NK-92 treated with Interleukin-12 subunit alpha and Interleukin-12 subunit beta, amount 100 ng/mL, for 24 hours (cell line): Measurements from ENCODE around the gene CYTH3.

Experiments
- DNase-seq: peaks from one replicate; lab custom pipeline; 2025; lab: John Stamatoyannopoulos, UW

Gene CYTH3

DNA sequence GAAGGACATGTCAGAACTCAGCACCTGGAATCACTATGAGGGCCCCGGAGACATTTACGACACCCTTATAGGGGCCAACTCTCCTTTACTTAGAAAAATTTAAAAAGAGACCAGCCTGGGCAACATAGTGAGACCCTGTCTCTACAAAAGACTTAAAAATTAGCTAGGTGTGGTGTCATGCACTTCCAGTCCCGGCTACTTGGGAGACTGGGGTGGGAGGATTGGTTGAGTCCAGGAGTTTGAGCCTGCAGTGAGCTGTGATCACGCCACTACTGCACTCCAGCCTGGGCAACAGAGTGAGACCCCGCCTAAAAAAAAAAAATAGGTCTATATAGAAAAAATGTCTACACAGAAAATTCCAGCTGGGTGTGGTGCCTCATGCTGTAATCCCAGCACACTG, 7.5 kb upstream of the CYTH3 start:
- DNase-seq = no peak

DNA sequence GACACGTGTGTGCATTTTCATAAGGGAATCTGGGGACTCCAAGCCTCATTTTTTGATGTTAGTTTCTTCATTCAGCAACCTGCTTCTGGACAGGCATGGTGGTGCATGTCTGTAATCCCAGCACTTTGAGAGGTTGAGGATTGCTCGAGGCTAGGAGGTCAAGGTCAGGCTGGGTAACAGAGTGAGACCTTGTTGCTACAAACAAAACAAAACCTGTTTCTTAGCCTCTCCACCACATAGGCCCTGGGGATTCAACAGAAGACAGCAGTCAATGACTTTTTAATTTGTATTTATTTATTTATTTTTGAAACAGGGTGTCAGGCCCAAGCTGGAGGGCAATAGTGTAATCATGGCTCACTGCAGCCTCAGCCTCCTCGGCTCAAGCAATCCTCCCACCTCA, 6.9 kb upstream of the CYTH3 start:
- no peak for DNase-seq

DNA sequence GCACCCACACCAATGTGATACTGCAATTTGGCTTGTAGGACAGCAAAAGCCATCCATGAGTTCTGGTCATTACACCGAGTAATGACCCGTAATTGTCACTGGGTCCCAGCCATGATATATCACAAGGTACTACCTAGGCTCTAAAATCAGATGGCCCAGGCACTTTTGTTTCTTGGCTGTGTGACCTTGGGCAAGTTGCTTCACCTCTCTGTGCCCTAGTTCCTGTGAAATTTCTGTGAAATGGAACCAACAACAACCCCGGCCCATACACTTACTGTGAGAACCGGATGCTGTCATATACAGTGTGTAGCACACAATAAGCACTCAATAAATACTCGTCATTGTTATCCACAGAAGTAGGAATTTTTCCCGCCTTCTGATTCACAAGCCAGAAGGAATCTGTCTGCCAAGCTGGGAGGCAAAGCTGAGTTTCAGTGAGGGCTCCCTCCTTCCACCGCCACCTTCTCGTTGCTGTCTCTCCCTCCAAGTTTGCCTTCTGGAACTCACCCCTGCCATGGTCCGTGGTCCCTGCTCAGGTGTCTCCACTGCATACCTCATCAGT, 6.4 kb upstream of the CYTH3 start:
- DNase-seq = no peak

DNA sequence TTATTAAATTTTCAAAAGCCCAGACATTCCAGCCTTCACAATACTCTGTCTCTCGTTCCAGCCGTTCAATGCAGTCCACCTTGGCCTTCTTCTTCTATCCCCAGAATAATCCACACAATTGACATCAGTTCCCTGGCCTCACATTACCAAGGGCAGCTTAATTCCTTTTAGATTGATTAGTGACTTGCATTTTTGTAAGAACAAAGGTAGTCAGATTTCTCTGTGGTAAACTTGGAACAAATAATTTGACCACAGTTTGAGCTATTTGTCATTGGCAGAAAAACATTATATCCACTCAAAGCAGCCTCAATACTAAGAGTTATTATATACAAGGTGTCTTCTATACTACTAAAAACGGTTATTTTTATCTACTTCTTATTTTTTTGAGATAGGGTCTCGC, 5.1 kb upstream of the CYTH3 start:
- no peak for DNase-seq

DNA sequence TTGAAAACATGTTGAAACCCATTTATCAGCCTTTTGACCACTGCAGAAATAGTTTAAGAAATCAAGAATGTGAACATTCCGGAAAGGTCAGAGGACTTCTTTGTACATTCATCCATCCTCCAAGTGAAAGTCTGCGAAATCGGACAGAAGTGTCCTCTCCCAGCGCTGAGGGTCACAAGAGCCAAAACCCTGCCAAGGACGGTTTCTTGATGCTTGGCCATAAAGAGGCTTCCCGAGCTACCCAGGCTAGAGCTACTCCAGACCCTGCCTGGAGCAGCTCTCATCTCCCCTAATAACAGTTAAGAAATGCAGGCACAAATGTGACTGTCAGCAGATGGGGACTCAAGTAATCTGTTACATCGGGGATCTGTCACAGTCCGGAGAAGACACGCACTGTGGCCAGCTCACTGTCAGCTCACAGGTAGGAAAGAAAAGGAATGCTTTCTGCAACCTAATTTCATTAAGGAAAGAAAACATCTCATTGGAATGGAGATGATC, 4.5 kb upstream of the CYTH3 start:
- no peak for DNase-seq

DNA sequence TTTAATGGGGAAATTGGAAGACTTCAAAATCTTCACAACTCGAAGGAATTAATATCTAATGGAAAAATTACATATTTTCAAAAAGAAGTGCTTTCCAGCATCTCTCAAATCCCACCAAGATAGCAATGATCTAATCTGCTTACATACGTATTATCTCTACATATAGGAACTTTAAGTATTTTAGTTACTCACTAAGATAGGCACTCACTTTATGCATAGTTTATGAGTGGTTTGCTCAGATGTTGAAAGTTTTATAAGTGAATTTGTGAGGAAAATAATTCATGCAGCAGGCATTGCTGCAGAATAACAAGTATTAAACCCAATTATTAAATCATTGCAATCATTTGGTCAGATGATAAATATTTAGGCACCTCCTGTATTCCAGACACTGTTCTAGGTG, 2.3 kb upstream of the CYTH3 start:
- DNase-seq = no peak

DNA sequence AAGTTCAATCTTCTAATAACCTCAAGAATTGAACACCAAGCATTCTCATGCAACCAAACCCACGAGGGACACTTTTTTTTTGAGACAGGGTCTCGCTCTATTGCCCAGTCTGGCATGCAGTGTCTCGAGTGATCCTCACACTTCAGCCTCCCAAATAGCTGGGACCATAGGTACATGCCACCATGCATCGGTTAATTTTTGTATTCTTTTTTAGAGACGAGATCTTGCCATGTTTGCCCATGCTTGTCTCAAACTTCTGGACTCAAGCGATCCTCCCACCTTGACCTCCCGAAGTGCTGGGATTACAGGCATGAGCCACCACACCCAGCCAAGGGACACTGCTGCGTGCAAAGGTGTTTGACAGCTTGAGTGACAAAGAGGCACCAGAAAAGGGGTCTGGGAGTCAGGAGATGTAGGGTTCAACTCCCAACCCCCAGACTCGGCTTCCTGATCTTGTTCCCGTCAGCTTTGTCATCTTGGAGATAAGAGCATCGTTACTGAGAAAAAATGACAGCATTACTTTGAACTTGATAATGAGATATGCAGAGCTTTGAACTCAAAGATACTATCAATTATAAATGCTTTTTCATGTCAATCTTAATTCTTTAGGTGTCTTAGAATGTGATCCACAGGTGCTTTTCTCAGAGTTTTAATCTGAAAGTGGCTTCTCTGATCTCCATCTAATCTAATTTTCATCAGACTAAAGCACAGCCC, 1.6 kb upstream of the CYTH3 start:
- no peak for DNase-seq

DNA sequence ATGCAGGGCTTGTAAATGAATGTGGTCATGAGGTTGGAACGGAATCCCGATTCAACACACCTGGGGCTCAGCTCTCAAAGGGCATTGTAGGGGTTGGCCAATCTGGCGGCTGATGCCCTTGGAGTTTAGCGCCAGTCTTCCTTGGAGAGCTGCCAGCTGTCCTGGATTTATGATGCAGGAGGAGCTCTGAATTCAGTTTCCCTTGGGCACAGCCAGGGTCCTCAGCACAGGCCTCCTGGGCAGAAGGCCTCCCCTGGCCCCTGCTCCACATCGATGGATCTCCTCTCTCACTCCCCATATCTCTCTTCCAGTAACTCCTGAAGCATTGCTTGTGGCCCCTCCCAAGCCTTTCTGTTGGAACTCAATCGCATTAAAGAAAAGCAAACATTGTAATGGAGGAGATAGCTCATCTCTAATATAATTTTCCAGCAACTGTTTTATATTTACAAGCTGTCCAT, 985 bp upstream of the CYTH3 start:
- DNase-seq = no peak

DNA sequence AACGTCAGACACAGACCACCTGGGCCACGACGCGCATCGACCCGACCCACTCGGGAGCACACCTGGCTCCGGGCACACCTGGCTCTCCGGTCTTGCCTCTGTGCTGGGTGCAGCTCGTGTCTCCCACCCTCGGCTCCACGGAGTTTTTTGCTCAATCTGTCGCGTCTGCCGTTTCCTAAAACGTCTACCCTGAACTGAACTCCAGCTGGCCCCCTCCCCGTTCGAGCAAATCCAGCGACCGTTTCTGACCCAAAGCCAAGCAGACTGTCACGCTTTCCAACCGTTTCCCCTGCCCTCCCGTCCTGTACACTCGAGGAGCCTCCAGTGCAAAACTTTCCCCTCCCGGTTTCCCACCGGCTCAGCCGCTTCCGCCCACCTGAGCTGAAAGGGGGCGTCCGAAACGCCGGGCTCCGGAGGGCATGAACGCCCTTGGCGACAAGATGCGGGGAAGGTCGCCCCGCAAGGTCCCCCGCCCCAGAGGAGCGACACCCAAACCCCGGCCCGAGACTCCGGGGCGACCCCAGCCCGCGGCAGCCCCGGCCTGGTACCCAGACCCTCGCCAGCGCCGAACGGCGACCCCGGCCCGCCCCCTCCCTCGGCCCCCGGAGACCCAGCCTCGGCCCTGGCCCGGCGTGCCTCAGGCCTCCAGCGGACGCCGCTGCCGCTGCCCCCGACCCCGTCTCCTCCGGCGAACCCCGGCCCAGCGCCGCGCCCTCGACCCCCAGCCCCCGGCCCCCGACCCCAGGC, 557 bp downstream of the CYTH3 start:
- DNase-seq = no peak

DNA sequence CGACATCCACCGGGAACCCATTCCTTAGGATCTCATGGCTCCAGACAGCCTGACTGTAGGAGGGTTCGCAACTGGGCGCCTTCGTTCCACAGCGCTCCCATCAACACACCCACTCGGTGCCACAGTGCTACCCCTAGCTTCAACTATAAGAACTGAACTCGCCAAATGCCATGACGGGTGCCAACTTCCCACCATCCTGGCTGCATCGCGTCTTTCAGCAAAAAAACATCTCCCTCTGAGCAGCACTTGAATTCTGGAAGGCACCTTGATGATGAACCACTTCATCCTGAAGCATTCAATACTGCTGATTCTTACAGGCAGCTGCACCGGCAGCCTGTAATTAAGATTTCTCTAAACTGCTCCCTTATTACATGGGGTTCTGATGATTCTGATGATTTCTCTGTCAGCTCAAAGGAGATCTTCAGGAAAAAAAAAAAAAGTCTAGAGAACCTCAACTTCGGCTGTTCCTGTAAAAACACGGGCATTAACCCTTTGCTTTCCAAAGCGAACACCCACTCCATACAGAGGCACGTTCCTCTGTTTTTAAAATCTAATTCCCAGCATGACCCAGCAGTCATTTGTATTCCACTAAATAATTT, 1.3 kb downstream of the CYTH3 start:
- DNase-seq = no peak

DNA sequence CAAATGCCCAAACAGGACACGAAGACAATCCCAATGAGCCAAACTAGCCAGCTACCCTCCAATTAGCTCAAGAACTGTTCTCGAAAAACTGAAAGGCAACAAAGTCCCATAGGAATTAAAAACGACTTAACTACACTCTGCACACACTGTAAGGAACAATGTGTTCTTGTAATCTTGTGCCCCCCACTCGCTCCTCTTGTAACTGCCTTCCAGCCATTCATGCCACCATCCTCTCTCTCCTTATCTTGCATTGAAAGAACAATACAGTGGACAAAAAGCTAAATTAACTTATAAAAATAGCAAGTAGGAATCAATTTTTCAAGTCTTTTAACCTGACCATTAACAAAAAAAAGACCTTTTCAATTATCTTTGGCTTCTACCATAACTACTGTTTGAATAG, 2.9 kb downstream of the CYTH3 start:
- DNase-seq = no peak

DNA sequence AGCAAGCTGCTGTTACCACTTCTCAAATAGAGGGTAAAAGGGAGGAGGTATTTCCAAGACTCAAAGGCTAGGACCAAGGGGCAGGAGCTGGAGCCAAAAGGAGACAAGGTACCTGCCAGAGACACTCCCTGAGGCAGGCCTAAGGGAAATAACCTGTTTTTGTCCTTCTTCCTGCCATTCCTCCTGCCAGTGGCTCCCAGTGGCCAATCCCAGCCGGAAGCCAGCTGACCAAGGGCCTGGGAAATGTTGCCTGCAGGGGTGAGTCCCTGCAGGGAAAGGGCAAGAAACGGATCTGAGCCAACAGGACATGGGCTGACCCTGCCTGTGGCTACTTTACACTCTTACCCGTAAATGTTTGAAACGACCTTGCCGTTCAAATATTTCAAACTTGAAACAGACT, 3.5 kb downstream of the CYTH3 start:
- no peak for DNase-seq

DNA sequence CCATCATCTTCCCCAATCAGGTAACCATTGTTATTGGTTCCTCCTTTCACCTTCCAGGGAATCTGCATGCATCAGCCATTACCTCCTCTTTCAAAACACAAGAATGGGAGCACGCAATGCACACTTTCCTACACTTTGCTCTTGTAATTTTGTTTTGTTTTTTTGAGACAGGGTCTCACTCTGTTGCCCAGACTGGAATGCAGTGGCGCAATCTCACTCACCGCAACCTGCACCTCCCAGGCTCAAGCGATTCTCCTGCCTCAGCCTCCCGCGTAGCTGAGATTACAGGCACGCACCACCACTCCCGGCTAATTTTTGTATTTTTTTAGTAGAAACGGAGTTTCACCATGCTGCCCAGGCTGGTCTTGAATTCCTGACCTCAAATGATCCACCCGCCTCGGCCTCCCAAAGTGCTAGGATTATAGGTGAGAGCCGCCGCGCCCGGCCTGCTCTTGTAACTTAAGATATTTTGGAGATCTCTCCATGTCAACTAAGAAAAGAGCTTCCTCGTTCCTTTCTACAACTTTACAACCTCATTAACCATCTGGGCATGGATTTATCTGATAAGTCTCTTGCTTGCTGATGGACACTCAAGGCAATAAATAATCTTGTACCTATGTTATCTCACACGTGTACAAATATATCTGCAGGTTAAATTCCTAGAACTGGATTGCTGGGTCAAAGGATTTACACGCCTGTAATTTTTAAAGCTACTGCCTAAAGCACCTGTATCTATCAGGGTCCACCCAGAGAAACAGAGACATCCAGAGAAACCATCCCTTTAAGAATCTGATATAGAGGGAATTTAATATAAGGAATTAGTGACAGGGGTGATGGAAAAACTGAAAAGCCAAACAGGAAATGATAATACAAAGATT, 4.2 kb downstream of the CYTH3 start:
- DNase-seq = no peak

DNA sequence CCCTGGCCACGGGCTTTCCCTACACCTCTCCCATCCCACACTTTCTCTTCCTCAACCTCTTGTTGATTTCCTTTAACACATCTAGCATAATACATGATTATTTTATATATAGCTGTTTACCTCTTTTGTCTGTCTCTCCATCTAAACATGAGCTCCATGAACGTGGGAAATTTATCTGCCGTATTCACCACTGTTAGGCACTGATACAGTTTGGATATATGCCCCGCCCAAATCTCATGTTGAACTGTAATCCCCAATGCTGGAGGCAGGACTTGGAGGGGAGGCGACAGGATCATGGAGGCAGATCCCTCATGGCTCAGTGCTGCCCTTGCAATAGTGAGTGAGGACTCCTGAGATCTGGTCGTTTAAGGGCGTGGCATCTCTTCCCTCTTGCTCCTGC, 5.7 kb downstream of the CYTH3 start:
- DNase-seq = no peak

DNA sequence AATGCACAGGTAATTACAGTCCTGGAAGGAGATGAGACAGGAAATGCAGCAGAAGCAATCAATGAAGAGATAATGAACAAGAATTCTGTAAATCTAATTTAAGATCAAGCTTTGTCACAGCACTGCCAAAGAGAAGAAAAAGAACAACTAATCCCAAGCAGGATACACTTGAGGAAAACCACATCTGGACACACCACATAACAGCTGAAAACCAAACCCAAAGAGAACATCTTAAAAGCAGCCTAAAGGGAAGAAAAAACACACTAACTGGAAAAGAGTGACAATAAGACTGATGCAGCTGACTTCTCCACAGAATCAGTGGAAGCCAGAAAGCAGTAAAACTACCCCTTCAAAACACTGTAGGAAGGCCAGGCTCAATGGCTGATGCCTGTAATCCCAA, 10.2 kb downstream of the CYTH3 start:
- no peak for DNase-seq

DNA sequence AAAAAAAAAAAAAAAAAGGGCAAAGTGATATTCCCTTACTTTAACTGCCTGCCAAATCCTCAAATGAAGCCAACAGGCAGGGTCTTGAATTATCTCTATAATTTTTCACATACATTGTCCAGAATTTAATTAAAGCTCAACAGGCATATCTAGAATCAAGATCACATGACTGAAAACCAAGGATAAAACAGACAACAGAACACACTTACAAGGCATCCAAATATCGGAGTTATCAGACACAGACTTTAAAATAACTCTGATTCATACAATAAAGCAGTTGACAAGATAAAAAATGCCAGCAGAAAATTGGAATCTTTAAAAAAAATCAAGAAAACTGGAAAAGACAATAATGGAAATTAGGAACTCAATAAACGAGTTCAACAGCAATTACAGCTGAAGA, 10.7 kb downstream of the CYTH3 start:
- DNase-seq = no peak

DNA sequence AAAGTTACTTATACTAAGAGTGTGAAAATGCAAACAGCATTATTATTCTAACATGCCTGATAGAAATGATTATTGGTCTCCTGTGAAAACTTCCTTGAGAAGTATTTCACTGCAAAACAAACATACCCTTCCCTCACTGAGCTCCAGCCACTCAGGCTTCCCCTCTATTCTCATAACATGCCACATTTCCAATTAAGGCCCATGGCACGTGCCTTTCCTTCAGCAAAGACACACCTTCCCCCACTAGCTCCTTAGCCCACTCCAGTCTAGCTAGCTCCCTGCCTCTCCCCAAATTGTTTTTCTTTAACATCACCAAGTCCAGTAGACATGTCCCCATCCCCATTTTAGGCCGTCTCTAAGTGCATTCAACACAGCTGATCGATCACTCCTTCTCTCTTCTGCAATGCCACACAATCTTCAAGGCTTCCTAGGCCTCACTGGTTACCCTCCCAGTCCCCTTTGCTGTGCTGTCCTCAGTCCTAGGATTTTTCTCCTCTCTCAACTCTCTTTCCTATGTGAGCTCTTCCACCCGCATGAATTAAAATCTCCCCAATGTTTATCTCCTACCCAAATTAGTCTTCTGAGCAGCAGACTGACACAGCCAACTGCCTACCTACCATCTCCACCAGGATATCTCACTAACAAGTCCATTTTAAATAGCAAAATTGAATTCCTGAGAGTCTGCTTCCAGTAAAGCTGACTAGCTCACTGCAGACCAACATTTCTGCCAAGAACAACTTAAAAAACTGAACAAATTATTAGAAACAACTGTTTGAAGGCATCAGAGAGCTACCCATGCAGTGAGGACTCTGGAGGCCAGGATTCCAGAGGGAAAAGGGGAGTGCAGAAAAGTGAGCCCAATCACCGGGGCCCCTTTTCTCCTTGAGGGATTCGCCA, 11.9 kb downstream of the CYTH3 start:
- DNase-seq = no peak

DNA sequence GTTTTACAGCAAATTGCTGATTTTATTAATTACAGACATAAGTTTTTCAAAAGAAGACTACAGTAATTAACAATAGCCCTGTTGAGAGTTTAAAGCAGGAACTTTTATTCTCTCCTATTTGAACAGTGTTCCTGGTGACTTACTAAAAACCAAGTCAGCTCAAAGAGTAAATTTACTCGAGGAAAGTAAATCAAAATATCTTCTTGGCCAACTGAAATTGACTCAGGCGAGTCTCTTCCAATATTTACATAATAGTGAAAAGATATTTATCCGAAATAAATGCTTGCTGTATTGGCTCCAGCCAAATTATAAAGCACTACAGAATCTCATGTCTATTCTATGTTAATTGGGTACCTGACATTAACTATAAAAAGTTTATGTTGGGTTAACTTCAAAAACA, 13.2 kb downstream of the CYTH3 start:
- no peak for DNase-seq

DNA sequence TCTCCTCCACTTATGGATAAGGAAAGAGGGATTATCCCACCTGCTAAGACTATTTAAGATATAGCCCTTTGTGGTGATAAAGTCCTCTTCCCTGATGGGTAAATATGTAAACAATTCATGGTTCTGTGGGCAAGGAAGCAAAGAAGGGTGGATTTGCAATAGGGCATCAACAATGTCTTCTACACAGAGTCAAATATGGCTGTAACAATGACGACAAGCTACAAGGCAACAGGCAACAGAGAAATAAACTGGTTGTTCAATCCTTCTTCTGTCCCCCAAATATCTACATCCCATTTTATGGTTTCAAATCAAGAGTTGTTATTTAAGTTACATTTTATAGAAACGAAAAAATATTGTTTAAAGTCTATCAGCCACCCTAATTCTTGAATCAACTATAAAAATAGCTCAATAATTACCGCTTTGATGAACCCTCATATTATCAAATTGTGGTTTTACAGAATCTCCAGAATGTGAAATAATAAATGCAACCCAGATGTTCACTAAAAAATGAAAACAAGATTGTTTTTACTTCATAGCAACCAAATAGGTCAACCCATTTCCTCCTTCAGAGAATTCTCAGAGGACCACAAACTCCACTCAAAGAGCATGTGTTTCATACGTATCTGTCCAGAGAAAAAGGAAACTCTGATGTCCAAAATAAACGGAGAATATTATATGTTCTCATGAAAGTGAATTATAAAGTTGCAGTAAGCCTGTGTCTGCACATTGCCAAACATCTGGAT, 13.8 kb downstream of the CYTH3 start:
- DNase-seq = no peak

DNA sequence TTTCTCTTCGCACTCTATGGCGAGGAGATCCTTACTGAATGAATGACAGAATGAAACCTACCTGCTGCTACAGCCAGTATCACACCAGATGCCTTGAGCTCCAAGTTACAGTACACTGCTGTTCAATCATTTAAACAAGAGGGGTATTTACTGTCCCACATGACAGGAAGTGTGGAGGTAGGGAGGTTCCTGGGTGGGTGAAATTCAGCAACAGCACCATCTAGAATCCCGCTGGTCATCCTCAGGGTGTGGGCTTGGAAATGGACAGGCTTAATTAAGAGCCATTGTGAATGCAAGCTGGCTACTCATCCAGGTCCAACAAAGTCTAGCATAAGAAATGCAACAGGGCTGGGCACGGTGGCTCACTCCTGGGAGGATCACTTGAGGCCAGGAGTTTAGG, 14.7 kb downstream of the CYTH3 start:
- no peak for DNase-seq
